Naive thymus-derived CD4-positive, alpha-beta T cell (primary cell): Measurements from ENCODE around the gene KSR1. TPM values are rescaled to one million over a fixed set of nuclear protein-coding genes. Genes with fewer than 3 reads are reported as not detected.

ENCODE experiments used
- ATAC-seq: fragments of 150-1000 bp; cut with Tn5 transposase; 2 replicates; pipeline ENCODE4 v1.10.0; 2021; ENCODE audit warnings: mild to moderate bottlenecking, moderate library complexity
- CTCF ChIA-PET: fragments of 350-600 bp; sonication (Branson Sonifier 250); formaldehyde crosslinking; loops from one replicate; lab custom pipeline; 2021; ENCODE audit warnings: antibody characterized with exemption; lab: Charles Lee
- POLR2A ChIA-PET: fragments of 350-600 bp; sonication (Branson Sonifier 250); formaldehyde crosslinking; loops from one replicate; lab custom pipeline; 2021; ENCODE audit warnings: antibody characterized with exemption, inconsistent platforms; lab: Charles Lee
- DNase-seq, 9 donors: peaks; one replicate each; pipeline versions ENCODE4 v3.0.0 to v3.0.0-alpha.2; 2020 to 2022; ENCODE audit warnings: mixed read lengths in 1 of 9
- H3K27ac ChIP-seq: one replicate; pipeline ENCODE4 v1.7.0; 2013; ENCODE audit warnings: mild to moderate bottlenecking, low read depth, low read length, moderate library complexity
- H3K27me3 ChIP-seq, 2 donors: one replicate each; pipeline ENCODE4 v1.7.0; 2013; ENCODE audit warnings: low read length in 2 of 2, mild to moderate bottlenecking in 2 of 2, moderate library complexity in 2 of 2; ENCODE audit not compliant: control insufficient read depth in 2 of 2, insufficient read depth in 2 of 2
- H3K36me3 ChIP-seq, 3 experiments: 1 replicate in 2 of 3; 2 replicates in 1 of 3; pipeline ENCODE4 v1.7.0; 2013; ENCODE audit warnings: low read length in 3 of 3, mild to moderate bottlenecking in 3 of 3, moderate library complexity in 1 of 3; ENCODE audit not compliant: insufficient read depth in 3 of 3, control insufficient read depth in 2 of 3
- H3K4me1 ChIP-seq, 2 donors: one replicate each; pipeline ENCODE4 v1.7.0; 2013; ENCODE audit warnings: low read length in 2 of 2, mild to moderate bottlenecking in 2 of 2, moderate library complexity in 1 of 2; ENCODE audit not compliant: control insufficient read depth in 2 of 2, insufficient read depth in 2 of 2
- H3K4me3 ChIP-seq: 2 replicates; pipeline ENCODE4 v1.7.0; 2013; ENCODE audit warnings: mild to moderate bottlenecking, low read length
- H3K9me3 ChIP-seq, 3 experiments: 1 replicate in 2 of 3; 2 replicates in 1 of 3; pipeline ENCODE4 v1.7.0; 2013; ENCODE audit warnings: low read length in 3 of 3; ENCODE audit not compliant: control insufficient read depth in 2 of 3
- H3K27ac Mint-ChIP-seq, 9 donors: one replicate each; pipeline ENCODE4 v1.8.0; 2020 to 2022; ENCODE audit warnings: mixed read lengths in 9 of 9, mild to moderate bottlenecking in 8 of 9, moderate library complexity in 5 of 9, inconsistent platforms in 2 of 9
- H3K27me3 Mint-ChIP-seq, 5 donors: one replicate each; pipeline ENCODE4 v1.8.0; 2021 to 2022; ENCODE audit warnings: mixed read lengths in 5 of 5, mild to moderate bottlenecking in 1 of 5
- H3K36me3 Mint-ChIP-seq, 5 donors: one replicate each; pipeline ENCODE4 v1.8.0; 2020 to 2022; ENCODE audit warnings: mixed read lengths in 5 of 5, mild to moderate bottlenecking in 3 of 5, inconsistent platforms in 1 of 5
- H3K4me1 Mint-ChIP-seq, 7 donors: one replicate each; pipeline ENCODE4 v1.8.0; 2020 to 2022; ENCODE audit warnings: mixed read lengths in 7 of 7, mild to moderate bottlenecking in 3 of 7, inconsistent platforms in 1 of 7
- H3K4me3 Mint-ChIP-seq, 10 donors: one replicate each; pipeline ENCODE4 v1.8.0; 2020 to 2022; ENCODE audit warnings: mild to moderate bottlenecking in 10 of 10, mixed read lengths in 10 of 10, moderate library complexity in 6 of 10, inconsistent platforms in 2 of 10
- H3K9me3 Mint-ChIP-seq, 11 donors: one replicate each; pipeline ENCODE4 v1.8.0; 2020 to 2022; ENCODE audit warnings: mixed read lengths in 11 of 11, mild to moderate bottlenecking in 4 of 11, inconsistent platforms in 1 of 11, moderate library complexity in 1 of 11
- intact Hi-C, 2 donors: fragments of 100-400 bp; cut with micrococcal nuclease; formaldehyde crosslinking; loops; one replicate each; pipeline ENCODE4 v1.15.1; 2023
- polyA plus RNA-seq, 2 donors: library from polyadenylated mRNA; unstranded; fragments of 300-500 nt; fragmentation: Illumina TruSeq; gene quantifications; one replicate each; pipeline ENCODE4 v1.2.3, GENCODE V29; 2021
- total RNA-seq, 6 experiments: library from RNA in 5 of 6; stranded (reverse) in 5 of 6; gene quantifications; 1 replicate in 5 of 6; 2 replicates in 1 of 6; pipeline ENCODE4 v1.2.3 and lab custom pipeline; 2021 to 2026

The KSR1 gene
- total and polyA plus RNA-seq, 7 experiments from 2014 or later, result 0.52 to 96.4 (median 23.3) TPM

GRCh38 chr17:27533874-27534815 lies 77.9 kb downstream of the KSR1 start:
- no peak overlapping the region for H3K27ac ChIP-seq
- Mint-ChIP-seq H3K27ac (no peak overlapping the region), H3K4me3 (no peak overlapping the region), H3K27me3 (no peaks in the 10 kb centered on the region), H3K36me3 (peaks cover 0 to 5% (median 0%) of the 10 kb centered on the region in 5 donors), H3K4me1 (peaks cover 0 to 64% (median 6%) of the 10 kb centered on the region in 7 donors), H3K9me3 (no peaks in the 10 kb centered on the region)
- intact Hi-C loops, result no loop called here
- CTCF ChIA-PET, result interaction anchor here (0.6 kb wide), 1 partner anchor 61 kb away, joined by 3 read pairs; no protein-coding TSS in a partner anchor
- ATAC-seq (no peak), DNase-seq (no peak)
- H3K9me3 ChIP-seq, result no peaks in the 10 kb centered on the region
- H3K4me1 ChIP-seq, result no peaks in the 10 kb centered on the region
- POLR2A ChIA-PET, result interaction anchor here (1.0 kb wide), 1 partner anchor 13 kb away, joined by 3 read pairs; no protein-coding TSS in a partner anchor
- no peaks in the 10 kb centered on the region for H3K27me3 ChIP-seq
- no peaks in the 10 kb centered on the region for H3K36me3 ChIP-seq
- no peak overlapping the region for H3K4me3 ChIP-seq

- H3K27me3 Mint-ChIP-seq, result no peaks in the 10 kb centered on the region
- H3K36me3 Mint-ChIP-seq, result no peaks in the 10 kb centered on the region
- DNase-seq (no peak), ATAC-seq (no peak)
- no peaks in the 10 kb centered on the region for H3K4me1 ChIP-seq
- H3K4me3 ChIP-seq, result no peak overlapping the region
- no peaks in the 10 kb centered on the region for H3K9me3 Mint-ChIP-seq
- H3K27ac ChIP-seq, result no peak overlapping the region
- H3K4me3 Mint-ChIP-seq, result no peak overlapping the region
- intact Hi-C loops, result no loop called here
- no peak overlapping the region for H3K27ac Mint-ChIP-seq
- POLR2A ChIA-PET, result no interaction called here
- H3K4me1 Mint-ChIP-seq, result peaks cover 0 to 65% (median 0%) of the 10 kb centered on the region in 7 donors
- no peaks in the 10 kb centered on the region for H3K36me3 ChIP-seq
- no peaks in the 10 kb centered on the region for H3K9me3 ChIP-seq
- H3K27me3 ChIP-seq, result no peaks in the 10 kb centered on the region
- CTCF ChIA-PET, result no interaction called here
Observed at GRCh38 chr17:27535178-27535928, 79.1 kb downstream of the KSR1 start.

GRCh38 chr17:27535975-27536374 lies 79.7 kb downstream of the KSR1 start:
- no peaks in the 10 kb centered on the region for H3K27me3 Mint-ChIP-seq
- no peak overlapping the region for H3K4me3 Mint-ChIP-seq
- H3K36me3 Mint-ChIP-seq, result no peaks in the 10 kb centered on the region
- no peaks in the 10 kb centered on the region for H3K36me3 ChIP-seq
- ATAC-seq, result no peak
- H3K4me1 Mint-ChIP-seq, result peaks cover 0 to 64% (median 1%) of the 10 kb centered on the region in 7 donors
- H3K27ac ChIP-seq, result no peak overlapping the region
- H3K4me1 ChIP-seq, result no peaks in the 10 kb centered on the region
- intact Hi-C loops, result no loop called here
- DNase-seq, result no peak
- POLR2A ChIA-PET, result no interaction called here
- no peak overlapping the region for H3K27ac Mint-ChIP-seq
- H3K27me3 ChIP-seq, result no peaks in the 10 kb centered on the region
- H3K9me3 Mint-ChIP-seq, result no peaks in the 10 kb centered on the region
- H3K4me3 ChIP-seq, result no peak overlapping the region
- CTCF ChIA-PET, result no interaction called here
- H3K9me3 ChIP-seq, result no peaks in the 10 kb centered on the region

GRCh38 chr17:27536781-27537180 lies 80.5 kb downstream of the KSR1 start:
- ChIA-PET CTCF (no interaction called here), POLR2A (no interaction called here)
- no peak for DNase-seq
- H3K4me1 ChIP-seq, result no peaks in the 10 kb centered on the region
- Mint-ChIP-seq H3K27ac (peak overlapping the region in 1 of 9 donors; percentile 43), H3K4me1 (peaks cover 0 to 64% (median 9%) of the 10 kb centered on the region in 7 donors), H3K27me3 (no peaks in the 10 kb centered on the region), H3K4me3 (no peak overlapping the region), H3K36me3 (no peaks in the 10 kb centered on the region), H3K9me3 (no peaks in the 10 kb centered on the region)
- H3K9me3 ChIP-seq, result no peaks in the 10 kb centered on the region
- H3K4me3 ChIP-seq, result no peak overlapping the region
- H3K27ac ChIP-seq, result no peak overlapping the region
- intact Hi-C loops, result no loop called here
- no peaks in the 10 kb centered on the region for H3K36me3 ChIP-seq
- no peak for ATAC-seq
- H3K27me3 ChIP-seq, result no peaks in the 10 kb centered on the region

- POLR2A ChIA-PET, result no interaction called here
- no peak for DNase-seq
- Mint-ChIP-seq H3K36me3 (peaks cover 0 to 3% (median 0%) of the 10 kb centered on the region in 5 donors), H3K9me3 (no peaks in the 10 kb centered on the region), H3K27ac (no peak overlapping the region), H3K4me3 (no peak overlapping the region), H3K4me1 (peaks cover 0 to 67% (median 10%) of the 10 kb centered on the region in 7 donors), H3K27me3 (no peaks in the 10 kb centered on the region)
- intact Hi-C loops, result no loop called here
- no peaks in the 10 kb centered on the region for H3K9me3 ChIP-seq
- H3K4me1 ChIP-seq, result peaks cover 0 to 3% of the 10 kb centered on the region in 2 donors
- no peaks in the 10 kb centered on the region for H3K36me3 ChIP-seq
- no peaks in the 10 kb centered on the region for H3K27me3 ChIP-seq
- ATAC-seq, result no peak
- CTCF ChIA-PET, result interaction anchor here (0.9 kb wide), 1 partner anchor 17 kb away, joined by 3 read pairs; no protein-coding TSS in a partner anchor
- H3K27ac ChIP-seq, result no peak overlapping the region
- no peak overlapping the region for H3K4me3 ChIP-seq
Observed at GRCh38 chr17:27538156-27538955, 82.1 kb downstream of the KSR1 start.

GRCh38 chr17:27539152-27539551 lies 82.9 kb downstream of the KSR1 start:
- peaks cover 7 to 9% of the 10 kb centered on the region in 2 donors for H3K4me1 ChIP-seq
- Mint-ChIP-seq H3K9me3 (no peaks in the 10 kb centered on the region), H3K4me1 (peaks cover 0 to 72% (median 15%) of the 10 kb centered on the region in 7 donors), H3K27ac (no peak overlapping the region), H3K36me3 (peaks cover 0 to 5% (median 0%) of the 10 kb centered on the region in 5 donors), H3K4me3 (no peak overlapping the region), H3K27me3 (no peaks in the 10 kb centered on the region)
- H3K27ac ChIP-seq, result no peak overlapping the region
- H3K9me3 ChIP-seq, result no peaks in the 10 kb centered on the region
- no peaks in the 10 kb centered on the region for H3K27me3 ChIP-seq
- H3K36me3 ChIP-seq, result no peaks in the 10 kb centered on the region
- CTCF ChIA-PET, result interaction anchor here (0.9 kb wide), 1 partner anchor 18 kb away, joined by 3 read pairs; no protein-coding TSS in a partner anchor
- POLR2A ChIA-PET, result no interaction called here
- H3K4me3 ChIP-seq, result no peak overlapping the region
- ATAC-seq, result no peak
- no peak for DNase-seq
- intact Hi-C loops, result no loop called here
